CD14-positive monocyte (primary cell): ENCODE results near the gene IL15RA. TPM values are rescaled to one million over a fixed set of nuclear protein-coding genes. Genes with fewer than 3 reads are reported as not detected.

Experiments used
- DNase-seq, 3 donors: peaks; one replicate each; pipeline ENCODE4 v3.0.0-alpha.2; 2011 to 2022
- H2AFZ ChIP-seq: 2 replicates; pipeline ENCODE4 v1.6.0; 2012; ENCODE audit warnings: mild to moderate bottlenecking, low read depth, low read length, inconsistent platforms; ENCODE audit not compliant: insufficient read depth, poor library complexity, severe bottlenecking
- H3K27ac ChIP-seq, 2 donors: 1 replicate in 1 of 2; 2 replicates in 1 of 2; pipeline ENCODE4 v1.5.1; 2012 to 2013; ENCODE audit warnings: low read length in 2 of 2, control low read depth in 1 of 2, inconsistent platforms in 1 of 2, low read depth in 1 of 2, mild to moderate bottlenecking in 1 of 2
- H3K27me3 ChIP-seq, 2 donors: one replicate each; pipeline versions ENCODE4 v1.6.0 to v1.6.1; 2011 to 2013; ENCODE audit warnings: low read length in 2 of 2; ENCODE audit not compliant: control insufficient read depth in 2 of 2, insufficient read depth in 2 of 2
- H3K36me3 ChIP-seq, 2 donors: replicated peaks in 1 of 2; 1 replicate in 1 of 2; 2 replicates in 1 of 2; pipeline versions ENCODE4 v1.5.1 to v1.6.1; 2012 to 2013; ENCODE audit warnings: low read length in 2 of 2, control low read depth in 1 of 2, inconsistent platforms in 1 of 2, mild to moderate bottlenecking in 1 of 2; ENCODE audit not compliant: insufficient read depth in 2 of 2, control insufficient read depth in 1 of 2
- H3K4me1 ChIP-seq, 2 donors: 1 replicate in 1 of 2; 2 replicates in 1 of 2; pipeline versions ENCODE4 v1.5.1 to v1.6.1; 2012 to 2013; ENCODE audit warnings: low read length in 2 of 2, control low read depth in 1 of 2, inconsistent platforms in 1 of 2, mild to moderate bottlenecking in 1 of 2, moderate library complexity in 1 of 2; ENCODE audit not compliant: insufficient read depth in 2 of 2, control insufficient read depth in 1 of 2
- H3K4me2 ChIP-seq: replicated peaks from 2 replicates; pipeline ENCODE3; 2012; ENCODE audit warnings: low read length, moderate library complexity, mild to moderate bottlenecking; ENCODE audit not compliant: poor library complexity, severe bottlenecking; ENCODE audit errors: extremely low read depth
- H3K4me3 ChIP-seq, 3 experiments: fragments of 200-600 bp in 1 of 3; sonication (generic) in 1 of 3; replicated peaks in 1 of 3; 1 replicate in 2 of 3; 2 replicates in 1 of 3; pipeline ENCODE4 v1.5.1; 2011 to 2013; ENCODE audit warnings: low read length in 3 of 3, mild to moderate bottlenecking in 3 of 3, control low read depth in 2 of 3, low read depth in 2 of 3, inconsistent platforms in 1 of 3, moderate library complexity in 1 of 3
- H3K79me2 ChIP-seq: 2 replicates; pipeline ENCODE4 v1.6.0; 2012; ENCODE audit warnings: mild to moderate bottlenecking, control low read depth, inconsistent platforms, low read length, moderate library complexity; ENCODE audit not compliant: insufficient read depth
- H3K9ac ChIP-seq: 2 replicates; pipeline ENCODE4 v1.6.0; 2017; ENCODE audit warnings: low read length, mild to moderate bottlenecking; ENCODE audit not compliant: insufficient read depth, poor library complexity, severe bottlenecking
- H3K9me3 ChIP-seq, 2 donors: replicated peaks in 1 of 2; 1 replicate in 1 of 2; 2 replicates in 1 of 2; pipeline versions ENCODE4 v1.5.1 to v1.6.1; 2012 to 2013; ENCODE audit warnings: low read length in 2 of 2, control low read depth in 1 of 2; ENCODE audit not compliant: control insufficient read depth in 1 of 2, insufficient read depth in 1 of 2
- H4K20me1 ChIP-seq: 2 replicates; pipeline ENCODE4 v1.6.0; 2012; ENCODE audit warnings: mild to moderate bottlenecking, low read length, control low read depth, moderate library complexity; ENCODE audit not compliant: insufficient read depth
- H3K27ac Mint-ChIP-seq, 7 donors: one replicate each; pipeline ENCODE4 v1.8.0; 2020; ENCODE audit warnings: mild to moderate bottlenecking in 7 of 7, mixed read lengths in 7 of 7, moderate library complexity in 6 of 7, inconsistent platforms in 2 of 7
- H3K27me3 Mint-ChIP-seq, 3 donors: one replicate each; pipeline ENCODE4 v1.8.0; 2021 to 2022; ENCODE audit warnings: low read depth in 3 of 3, mild to moderate bottlenecking in 3 of 3, mixed read lengths in 3 of 3, moderate library complexity in 3 of 3, inconsistent platforms in 1 of 3
- H3K36me3 Mint-ChIP-seq, 2 donors: one replicate each; pipeline ENCODE4 v1.8.0; 2020; ENCODE audit warnings: mixed read lengths in 2 of 2, inconsistent platforms in 1 of 2, mild to moderate bottlenecking in 1 of 2
- H3K4me1 Mint-ChIP-seq: one replicate; pipeline ENCODE4 v1.8.0; 2020; ENCODE audit warnings: mild to moderate bottlenecking, mixed read lengths
- H3K4me3 Mint-ChIP-seq, 2 donors: one replicate each; pipeline ENCODE4 v1.8.0; 2020; ENCODE audit warnings: mild to moderate bottlenecking in 2 of 2, mixed read lengths in 2 of 2, moderate library complexity in 1 of 2
- H3K9me3 Mint-ChIP-seq, 7 donors: one replicate each; pipeline ENCODE4 v1.8.0; 2020 to 2022; ENCODE audit warnings: mixed read lengths in 7 of 7, mild to moderate bottlenecking in 6 of 7, moderate library complexity in 6 of 7, inconsistent platforms in 2 of 7
- WGBS: methylation state at CpG from one replicate; pipeline ENCODE4 v1.1.5; 2013; ENCODE audit warnings: missing lambda C conversion rate; ENCODE audit not compliant: insufficient coverage; 5-methylcytosine and 5-hydroxymethylcytosine counted together
- intact Hi-C, 2 donors: fragments of 100-400 bp; cut with micrococcal nuclease; formaldehyde crosslinking; loops; one replicate each; pipeline versions ENCODE4 v1.15.0 to v1.15.1; 2023
- polyA plus RNA-seq, 3 donors: library from polyadenylated mRNA; depleted of rRNA in 1 of 3; unstranded in 2 of 3; stranded (reverse) in 1 of 3; fragments of 300-500 nt in 2 of 3; fragments of >200 nt in 1 of 3; fragmentation: Illumina TruSeq in 2 of 3; gene quantifications; 1 replicate in 2 of 3; 2 replicates in 1 of 3; pipeline ENCODE4 v1.2.3, GENCODE V29; 2012 to 2021
- TF ChIP-seq, protein P1 (sequence below): fragments of 200-600 bp; IDR thresholded peaks from one replicate; pipeline ENCODE4 v1.8.0; 2022; ENCODE audit warnings: antibody characterized with exemption, mild to moderate bottlenecking

Gene IL15RA
- polyA plus RNA-seq, 3 donors: 12.4 to 23.1 (median 12.6) TPM

DNA sequence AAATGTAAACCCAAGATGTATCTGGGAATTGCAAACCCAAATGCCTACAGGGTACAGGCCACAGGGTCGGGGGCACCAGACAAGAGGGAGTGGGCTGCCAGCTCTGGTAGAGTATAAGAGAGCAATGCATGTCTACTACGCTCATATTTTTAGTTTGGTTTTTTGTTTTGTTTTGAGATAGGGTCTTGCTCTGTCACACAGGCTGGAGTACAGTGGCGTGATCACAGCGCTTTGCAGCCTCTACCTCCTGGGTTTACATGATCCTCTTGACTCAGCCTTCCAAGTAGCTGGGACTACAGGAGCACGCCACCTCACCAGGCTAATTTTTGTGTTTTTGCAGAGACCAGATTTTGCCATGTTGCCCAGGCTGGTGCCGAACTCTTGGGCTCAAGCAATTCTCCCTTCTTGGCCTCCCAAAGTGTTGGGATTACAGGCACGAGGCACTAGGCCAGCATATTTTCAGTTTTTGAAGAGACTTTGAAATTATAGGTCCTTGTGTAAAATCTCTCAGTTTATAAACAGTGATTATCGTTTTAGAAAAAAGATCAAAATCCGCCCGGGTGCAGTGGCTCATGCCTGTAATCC is 11.1 kb upstream of the IL15RA start:
- H4K20me1 ChIP-seq: no peaks in the 10 kb centered on the region
- no peak for DNase-seq
- peaks cover 3 to 11% of the 10 kb centered on the region in 2 donors for H3K9me3 ChIP-seq
- H3K27me3 ChIP-seq: no peaks in the 10 kb centered on the region
- Mint-ChIP-seq H3K27ac (peak overlapping the region in 1 of 7 donors; percentile 49), H3K9me3 (peaks cover 0 to 15% (median 13%) of the 10 kb centered on the region in 7 donors), H3K27me3 (peaks cover 2 to 5% (median 2%) of the 10 kb centered on the region in 3 donors), H3K36me3 (no peaks in the 10 kb centered on the region), H3K4me1 (peaks cover 15% of the 10 kb centered on the region), H3K4me3 (no peak overlapping the region)
- TF ChIP-seq, protein P1, sequence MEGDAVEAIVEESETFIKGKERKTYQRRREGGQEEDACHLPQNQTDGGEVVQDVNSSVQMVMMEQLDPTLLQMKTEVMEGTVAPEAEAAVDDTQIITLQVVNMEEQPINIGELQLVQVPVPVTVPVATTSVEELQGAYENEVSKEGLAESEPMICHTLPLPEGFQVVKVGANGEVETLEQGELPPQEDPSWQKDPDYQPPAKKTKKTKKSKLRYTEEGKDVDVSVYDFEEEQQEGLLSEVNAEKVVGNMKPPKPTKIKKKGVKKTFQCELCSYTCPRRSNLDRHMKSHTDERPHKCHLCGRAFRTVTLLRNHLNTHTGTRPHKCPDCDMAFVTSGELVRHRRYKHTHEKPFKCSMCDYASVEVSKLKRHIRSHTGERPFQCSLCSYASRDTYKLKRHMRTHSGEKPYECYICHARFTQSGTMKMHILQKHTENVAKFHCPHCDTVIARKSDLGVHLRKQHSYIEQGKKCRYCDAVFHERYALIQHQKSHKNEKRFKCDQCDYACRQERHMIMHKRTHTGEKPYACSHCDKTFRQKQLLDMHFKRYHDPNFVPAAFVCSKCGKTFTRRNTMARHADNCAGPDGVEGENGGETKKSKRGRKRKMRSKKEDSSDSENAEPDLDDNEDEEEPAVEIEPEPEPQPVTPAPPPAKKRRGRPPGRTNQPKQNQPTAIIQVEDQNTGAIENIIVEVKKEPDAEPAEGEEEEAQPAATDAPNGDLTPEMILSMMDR: no peak
- no peak overlapping the region for H3K9ac ChIP-seq
- H3K4me1 ChIP-seq: no peaks in the 10 kb centered on the region
- intact Hi-C loops: no loop called here
- H3K4me2 ChIP-seq: no peak overlapping the region
- no peak overlapping the region for H3K4me3 ChIP-seq
- peak overlapping the region; percentile 69 for H2AFZ ChIP-seq
- H3K27ac ChIP-seq: no peak overlapping the region
- no peaks in the 10 kb centered on the region for H3K79me2 ChIP-seq
- no peaks in the 10 kb centered on the region for H3K36me3 ChIP-seq
- WGBS: 100% methylated on average over 4 of the region's 10 CpGs

GRCh38 chr10:5987747-5988146 is 10.4 kb upstream of the IL15RA start:
- peaks cover 0 to 2% (median 2%) of the 10 kb centered on the region in 3 donors for H3K27me3 Mint-ChIP-seq
- Histone ChIP-seq H3K36me3 (no peaks in the 10 kb centered on the region), H3K9me3 (peaks cover 3 to 11% of the 10 kb centered on the region in 2 donors), H3K27me3 (no peaks in the 10 kb centered on the region), H3K27ac (no peak overlapping the region), H3K4me1 (no peaks in the 10 kb centered on the region), H3K9ac (no peak overlapping the region), H2AFZ (peak overlapping the region; percentile 69), H3K79me2 (no peaks in the 10 kb centered on the region), H4K20me1 (no peaks in the 10 kb centered on the region), H3K4me2 (no peak overlapping the region), H3K4me3 (no peak overlapping the region)
- peaks cover 0 to 14% (median 10%) of the 10 kb centered on the region in 7 donors for H3K9me3 Mint-ChIP-seq
- DNase-seq: peak in 1 of 3 donors; percentile 39
- H3K27ac Mint-ChIP-seq: peak overlapping the region in 2 of 7 donors; percentile 56 to 57
- no peak overlapping the region for H3K4me3 Mint-ChIP-seq
- no peaks in the 10 kb centered on the region for H3K36me3 Mint-ChIP-seq
- TF ChIP-seq, protein P1: no peak
- H3K4me1 Mint-ChIP-seq: peaks cover 15% of the 10 kb centered on the region
- 40% methylated on average over 3 of the region's 4 CpGs for WGBS
- intact Hi-C loops: no loop called here
